Stimulated activated naive CD8-positive, alpha-beta T cell treated with anti-CD3 and anti-CD28 coated beads, Interleukin-15, amount 100 ng/mL, for 72 hours (primary cell): ENCODE measurements around the gene SLC5A11.
"Not testable (repeated sequence)": the region's sequence is repeated elsewhere in the genome, so short reads cannot be mapped to it uniquely, and the experiment has no call there.

Experiments used
- ATAC-seq: fragments of 150-1000 bp; cut with Tn5 transposase; 2 replicates; pipeline ENCODE4 v1.10.0; 2021; ENCODE audit warnings: mild to moderate bottlenecking, moderate library complexity
- DNase-seq, 2 donors: peaks; one replicate each; pipeline ENCODE4 v3.0.0; 2021 to 2022
- H3K27ac Mint-ChIP-seq, 2 donors: one replicate each; pipeline ENCODE4 v1.8.0; 2022; ENCODE audit warnings: mild to moderate bottlenecking in 2 of 2, mixed read lengths in 2 of 2, moderate library complexity in 2 of 2
- H3K27me3 Mint-ChIP-seq: one replicate; pipeline ENCODE4 v1.8.0; 2022; ENCODE audit warnings: mixed read lengths
- H3K4me1 Mint-ChIP-seq: one replicate; pipeline ENCODE4 v1.8.0; 2022; ENCODE audit warnings: mild to moderate bottlenecking, mixed read lengths
- H3K4me3 Mint-ChIP-seq, 2 donors: one replicate each; pipeline ENCODE4 v1.8.0; 2022; ENCODE audit warnings: mild to moderate bottlenecking in 2 of 2, mixed read lengths in 2 of 2, moderate library complexity in 1 of 2
- H3K9me3 Mint-ChIP-seq, 2 donors: one replicate each; pipeline ENCODE4 v1.8.0; 2022; ENCODE audit warnings: mixed read lengths in 2 of 2

SLC5A11 gene

DNA sequence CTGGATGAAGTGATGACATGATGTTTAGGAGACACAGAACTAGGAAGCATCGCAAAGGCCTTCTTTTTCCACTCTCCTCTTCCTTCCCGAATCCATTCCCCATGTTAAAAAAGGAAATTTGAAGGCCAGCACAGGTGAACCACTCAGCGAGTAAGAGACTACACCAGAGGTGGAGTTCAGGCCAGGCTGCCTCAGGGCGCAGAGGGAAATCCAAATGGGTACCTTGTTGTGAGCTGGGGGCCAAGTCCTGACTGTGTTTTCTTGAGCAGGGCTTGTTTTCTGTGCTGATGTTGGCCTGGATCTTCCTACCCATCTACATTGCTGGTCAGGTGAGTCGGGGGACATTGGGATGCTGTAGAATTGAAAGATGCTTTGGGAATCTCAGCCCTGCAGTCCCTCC is 26.1 kb downstream of the SLC5A11 start:
- H3K27me3 Mint-ChIP-seq: no peaks in the 10 kb centered on the region
- no peak overlapping the region for H3K27ac Mint-ChIP-seq
- H3K9me3 Mint-ChIP-seq: no peaks in the 10 kb centered on the region
- no peak for ATAC-seq
- no peaks in the 10 kb centered on the region for H3K4me1 Mint-ChIP-seq
- DNase-seq: no peak
- H3K4me3 Mint-ChIP-seq: no peak overlapping the region

DNA sequence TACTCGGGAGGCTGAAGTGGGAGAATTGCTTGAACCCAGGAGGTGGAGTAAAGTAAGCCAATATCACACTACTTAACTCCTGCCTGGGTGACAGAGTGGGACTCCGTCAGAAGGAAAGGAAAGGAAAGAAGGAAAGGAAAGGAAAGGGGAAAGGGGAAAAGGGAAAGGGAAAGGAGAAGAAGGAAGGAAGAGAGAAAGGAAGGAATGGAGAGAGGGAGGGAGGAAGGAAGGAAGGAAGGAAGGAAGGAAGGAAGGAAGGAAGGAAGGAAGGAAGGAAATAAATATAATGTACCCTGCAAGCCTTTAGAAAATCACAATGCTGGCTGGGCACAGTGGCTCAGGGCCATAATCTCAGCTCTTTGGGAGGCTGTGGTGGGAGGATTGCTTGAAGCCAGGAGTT is 27.3 kb downstream of the SLC5A11 start:
- no peaks in the 10 kb centered on the region for H3K9me3 Mint-ChIP-seq
- no peaks in the 10 kb centered on the region for H3K27me3 Mint-ChIP-seq
- DNase-seq: no peak
- H3K27ac Mint-ChIP-seq: peak overlapping the region in 1 of 2 donors; percentile 72
- H3K4me3 Mint-ChIP-seq: no peak overlapping the region
- H3K4me1 Mint-ChIP-seq: no peaks in the 10 kb centered on the region
- no peak for ATAC-seq

DNA sequence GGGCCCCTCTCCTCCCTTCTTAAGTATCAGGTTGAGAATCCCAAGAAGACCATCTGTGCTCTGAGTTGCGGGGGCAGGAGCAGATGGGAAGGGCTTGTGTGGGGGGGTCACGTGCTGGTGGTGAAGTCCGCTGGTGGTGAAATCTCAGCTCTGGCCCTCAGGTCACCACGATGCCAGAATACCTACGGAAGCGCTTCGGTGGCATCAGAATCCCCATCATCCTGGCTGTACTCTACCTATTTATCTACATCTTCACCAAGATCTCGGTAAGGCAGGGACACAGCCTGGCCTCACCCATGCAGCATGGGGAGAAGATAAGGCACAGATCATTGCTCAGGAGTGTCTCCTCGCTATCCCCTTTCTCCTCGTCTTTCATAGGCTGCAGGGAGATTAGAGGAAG is 29.7 kb downstream of the SLC5A11 start:
- no peaks in the 10 kb centered on the region for H3K27me3 Mint-ChIP-seq
- H3K9me3 Mint-ChIP-seq: peaks cover 0 to 5% of the 10 kb centered on the region in 2 donors
- H3K27ac Mint-ChIP-seq: no peak overlapping the region
- H3K4me3 Mint-ChIP-seq: no peak overlapping the region
- ATAC-seq: no peak
- no peak for DNase-seq
- H3K4me1 Mint-ChIP-seq: no peaks in the 10 kb centered on the region

DNA sequence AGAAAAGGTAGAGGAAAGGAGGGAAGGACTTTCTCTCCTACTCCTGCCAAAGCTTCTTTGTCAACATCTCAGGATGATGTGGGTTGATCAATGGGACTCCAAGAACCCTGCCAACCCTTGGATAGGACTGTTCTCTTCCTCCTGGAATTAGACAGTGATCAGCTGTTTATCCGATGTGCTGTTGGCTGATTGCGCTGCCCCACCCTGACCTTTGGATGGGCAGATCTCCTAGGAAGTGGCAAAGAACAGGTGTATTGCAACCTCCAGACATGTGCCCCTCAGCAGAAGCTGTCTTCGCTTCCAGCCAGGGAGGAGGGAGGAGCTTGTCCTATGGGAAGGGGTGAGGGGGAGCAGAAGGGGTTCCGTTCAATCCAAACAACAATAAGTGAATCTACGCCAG is 30.5 kb downstream of the SLC5A11 start:
- Mint-ChIP-seq H3K4me3 (no peak overlapping the region), H3K27me3 (no peaks in the 10 kb centered on the region), H3K4me1 (no peaks in the 10 kb centered on the region), H3K27ac (no peak overlapping the region), H3K9me3 (peaks cover 0 to 5% of the 10 kb centered on the region in 2 donors)
- DNase-seq: no peak
- ATAC-seq: no peak

DNA sequence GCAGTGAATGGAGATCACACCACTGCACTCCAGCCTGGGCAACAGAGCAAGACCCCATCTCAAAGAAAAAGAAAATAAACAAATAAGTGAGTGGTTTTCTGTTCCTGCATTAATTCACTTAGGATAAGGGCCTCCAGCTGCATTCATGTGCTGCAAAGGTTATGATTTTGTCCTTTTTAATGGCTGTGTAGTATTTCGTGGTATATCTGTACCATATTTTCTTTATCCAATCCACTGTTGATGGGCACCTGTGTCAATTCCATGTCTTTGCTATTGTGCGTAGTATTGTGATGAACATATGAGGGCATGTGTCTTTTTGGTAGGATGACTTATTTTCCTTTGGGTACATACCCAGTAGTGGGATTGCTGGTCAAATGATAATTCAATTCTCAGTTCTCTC is 33.9 kb downstream of the SLC5A11 start:
- Mint-ChIP-seq H3K4me3 (no peak overlapping the region), H3K4me1 (no peaks in the 10 kb centered on the region), H3K9me3 (peaks cover 0 to 5% of the 10 kb centered on the region in 2 donors), H3K27me3 (no peaks in the 10 kb centered on the region), H3K27ac (no peak overlapping the region)
- ATAC-seq (no peak), DNase-seq (no peak)

DNA sequence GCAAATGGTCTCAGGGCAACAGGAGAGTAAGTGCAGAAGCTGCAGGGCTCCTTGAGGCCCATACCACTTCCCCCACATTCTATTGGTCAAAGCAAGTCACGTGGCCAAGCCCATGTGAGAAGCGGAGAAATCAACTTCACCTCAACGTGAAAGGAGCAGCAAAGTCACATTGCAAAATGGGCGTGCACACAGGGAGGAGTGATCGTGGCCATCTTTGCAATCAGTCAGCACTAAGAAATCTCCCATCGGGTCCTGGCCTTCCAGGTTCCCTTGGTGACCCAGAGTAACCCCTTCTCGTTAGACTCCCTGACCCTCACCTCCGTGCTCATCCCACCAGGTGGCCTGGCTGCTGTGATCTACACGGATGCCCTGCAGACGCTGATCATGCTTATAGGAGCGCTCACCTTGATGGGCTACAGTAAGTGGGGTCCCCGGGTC is 38.0 kb downstream of the SLC5A11 start:
- DNase-seq (no peak), ATAC-seq (no peak)
- no peak overlapping the region for H3K4me3 Mint-ChIP-seq
- no peaks in the 10 kb centered on the region for H3K4me1 Mint-ChIP-seq
- peaks cover 9% of the 10 kb centered on the region for H3K27me3 Mint-ChIP-seq
- H3K9me3 Mint-ChIP-seq: peaks cover 0 to 5% of the 10 kb centered on the region in 2 donors
- H3K27ac Mint-ChIP-seq: no peak overlapping the region

DNA sequence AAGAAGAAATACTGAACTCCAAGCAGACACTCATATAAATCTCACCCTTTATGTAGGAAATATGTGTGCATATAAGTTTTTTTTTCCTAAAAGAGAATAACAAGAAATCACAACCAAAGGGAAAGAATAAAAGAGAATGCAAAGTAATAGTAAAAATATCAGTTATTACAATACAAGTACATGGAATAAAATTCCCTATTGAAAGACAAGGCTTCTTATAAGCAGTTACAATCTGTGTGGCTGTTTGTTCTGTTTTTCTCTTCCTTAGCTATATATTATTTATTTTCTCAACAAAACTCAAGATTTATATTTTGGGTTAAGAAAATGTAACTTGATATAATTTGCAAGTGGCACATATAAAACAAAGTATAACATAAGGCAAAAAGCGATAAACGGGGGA is 41.7 kb downstream of the SLC5A11 start:
- H3K27me3 Mint-ChIP-seq: peaks cover 33% of the 10 kb centered on the region

DNA sequence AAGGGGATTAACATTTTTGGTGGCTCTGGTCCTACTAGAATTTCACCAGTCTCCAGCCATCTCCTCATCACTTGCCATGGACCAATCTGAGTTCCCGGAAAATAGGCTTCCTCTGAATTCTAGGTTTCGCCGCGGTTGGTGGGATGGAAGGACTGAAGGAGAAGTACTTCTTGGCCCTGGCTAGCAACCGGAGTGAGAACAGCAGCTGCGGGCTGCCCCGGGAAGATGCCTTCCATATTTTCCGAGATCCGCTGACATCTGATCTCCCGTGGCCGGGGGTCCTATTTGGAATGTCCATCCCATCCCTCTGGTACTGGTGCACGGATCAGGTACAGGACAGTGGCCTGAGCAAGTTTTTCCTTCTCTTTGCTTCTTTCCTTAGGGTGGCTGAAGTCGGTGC is 45.0 kb downstream of the SLC5A11 start:
- no peaks in the 10 kb centered on the region for H3K9me3 Mint-ChIP-seq
- no peak overlapping the region for H3K4me3 Mint-ChIP-seq
- no peak overlapping the region for H3K27ac Mint-ChIP-seq
- H3K27me3 Mint-ChIP-seq: peaks cover 38% of the 10 kb centered on the region
- H3K4me1 Mint-ChIP-seq: no peaks in the 10 kb centered on the region
- no peak for DNase-seq
- ATAC-seq: no peak

More for the DNA sequence above, 41.7 kb downstream of the SLC5A11 start:
- no peak for DNase-seq
- no peak overlapping the region for H3K27ac Mint-ChIP-seq
- no peak for ATAC-seq
- H3K4me3 Mint-ChIP-seq: no peak overlapping the region
- no peaks in the 10 kb centered on the region for H3K4me1 Mint-ChIP-seq
- no peaks in the 10 kb centered on the region for H3K9me3 Mint-ChIP-seq

DNA sequence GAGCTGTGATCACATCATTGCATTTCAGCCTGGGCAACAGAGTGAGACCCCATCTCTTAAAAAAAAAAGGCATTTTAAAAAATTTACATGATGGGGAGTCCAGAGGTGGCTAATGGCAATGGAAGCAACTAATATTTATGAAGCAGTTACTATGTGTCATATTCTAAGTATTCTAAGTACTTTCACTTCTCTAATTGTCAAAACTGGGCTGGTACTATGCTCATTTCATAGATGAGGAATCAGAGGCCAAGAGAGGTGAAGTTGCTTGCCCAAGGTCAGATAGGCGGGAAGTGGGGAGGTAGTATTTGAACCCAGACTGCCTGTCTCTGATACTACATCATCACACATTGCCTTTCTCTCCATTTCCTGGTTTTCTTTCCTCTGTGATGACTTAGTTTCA is 50.7 kb downstream of the SLC5A11 start:
- H3K9me3 Mint-ChIP-seq: no peaks in the 10 kb centered on the region
- H3K4me3 Mint-ChIP-seq: no peak overlapping the region
- H3K27me3 Mint-ChIP-seq: peaks cover 13% of the 10 kb centered on the region
- no peak for ATAC-seq
- no peaks in the 10 kb centered on the region for H3K4me1 Mint-ChIP-seq
- H3K27ac Mint-ChIP-seq: no peak overlapping the region
- no peak for DNase-seq

DNA sequence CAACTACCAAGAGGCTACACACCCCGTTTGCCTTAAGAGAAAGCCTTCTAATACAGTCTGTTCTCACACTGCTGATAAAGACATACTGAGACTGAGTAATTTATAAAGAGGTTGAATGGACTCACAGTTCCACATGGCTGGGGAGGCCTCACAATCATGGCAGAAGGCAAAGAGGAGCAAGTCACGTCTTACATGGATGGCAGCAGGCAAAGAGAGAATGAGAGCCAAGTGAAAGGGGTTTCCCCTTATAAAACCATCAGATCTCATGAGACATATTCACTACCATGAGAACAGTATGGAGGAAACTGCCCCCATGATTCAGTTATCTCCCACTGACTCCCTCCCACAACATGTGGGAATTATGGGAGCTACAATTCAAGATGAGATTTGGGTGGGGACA is 51.8 kb downstream of the SLC5A11 start:
- H3K27me3 Mint-ChIP-seq, ATAC-seq, H3K9me3 Mint-ChIP-seq, H3K27ac Mint-ChIP-seq, DNase-seq, H3K4me1 Mint-ChIP-seq, H3K4me3 Mint-ChIP-seq: not testable (repeated sequence)

DNA sequence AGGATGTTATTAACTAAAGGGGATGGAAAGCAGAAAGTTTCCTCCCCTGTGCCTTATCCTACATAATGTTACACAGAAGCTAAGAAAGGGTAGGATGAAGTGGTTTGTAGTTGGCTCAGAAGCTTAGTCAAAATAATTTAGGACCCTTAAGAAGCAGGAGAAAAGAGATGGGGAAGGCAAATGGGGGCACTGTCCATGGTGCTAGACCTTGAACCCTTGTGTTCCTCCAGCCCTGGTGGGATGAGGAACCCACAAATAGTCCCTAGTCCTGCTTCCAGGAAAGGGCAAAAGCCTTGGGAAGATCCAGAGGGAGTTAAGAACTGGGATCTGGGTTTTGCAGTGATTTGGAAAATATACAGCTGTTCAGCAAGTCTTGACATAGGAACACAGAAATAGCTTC is 54.5 kb downstream of the SLC5A11 start:
- H3K27ac Mint-ChIP-seq: no peak overlapping the region

DNA sequence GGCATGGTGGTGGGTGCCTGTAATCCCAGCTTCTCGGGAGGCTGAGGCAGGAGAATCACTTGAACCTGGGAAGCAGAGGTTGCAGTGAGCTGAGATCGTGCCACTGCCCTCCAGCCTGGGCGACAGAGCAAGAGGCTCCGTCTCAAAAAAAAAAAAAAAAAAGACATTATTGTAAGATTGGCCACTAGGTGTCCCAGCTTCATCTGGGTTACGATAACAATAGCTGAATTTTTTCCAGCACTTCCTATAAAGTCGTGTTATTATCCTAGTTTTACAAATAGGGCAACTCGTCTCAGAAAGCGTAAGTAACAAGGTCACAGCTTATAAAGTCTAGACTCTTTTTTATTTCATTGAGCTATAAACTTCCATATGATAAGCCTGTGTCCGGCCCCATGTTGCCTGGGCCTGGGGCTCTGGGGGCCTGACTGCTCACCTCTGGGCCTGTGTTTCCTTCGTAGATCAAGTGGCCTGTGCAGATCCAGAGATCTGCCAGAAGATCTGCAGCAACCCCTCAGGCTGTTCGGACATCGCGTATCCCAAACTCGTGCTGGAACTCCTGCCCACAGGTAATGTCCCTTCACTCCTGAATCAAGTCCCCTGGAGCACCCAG is 60.5 kb downstream of the SLC5A11 start:
- no peak overlapping the region for H3K27ac Mint-ChIP-seq
- H3K4me1 Mint-ChIP-seq: no peaks in the 10 kb centered on the region
- DNase-seq (no peak), ATAC-seq (no peak)
- peaks cover 11% of the 10 kb centered on the region for H3K27me3 Mint-ChIP-seq
- no peaks in the 10 kb centered on the region for H3K9me3 Mint-ChIP-seq
- no peak overlapping the region for H3K4me3 Mint-ChIP-seq

More for the DNA sequence above, 54.5 kb downstream of the SLC5A11 start:
- DNase-seq (no peak), ATAC-seq (no peak)
- Mint-ChIP-seq H3K27me3 (peaks cover 11% of the 10 kb centered on the region), H3K4me1 (no peaks in the 10 kb centered on the region), H3K4me3 (no peak overlapping the region), H3K9me3 (no peaks in the 10 kb centered on the region)

DNA sequence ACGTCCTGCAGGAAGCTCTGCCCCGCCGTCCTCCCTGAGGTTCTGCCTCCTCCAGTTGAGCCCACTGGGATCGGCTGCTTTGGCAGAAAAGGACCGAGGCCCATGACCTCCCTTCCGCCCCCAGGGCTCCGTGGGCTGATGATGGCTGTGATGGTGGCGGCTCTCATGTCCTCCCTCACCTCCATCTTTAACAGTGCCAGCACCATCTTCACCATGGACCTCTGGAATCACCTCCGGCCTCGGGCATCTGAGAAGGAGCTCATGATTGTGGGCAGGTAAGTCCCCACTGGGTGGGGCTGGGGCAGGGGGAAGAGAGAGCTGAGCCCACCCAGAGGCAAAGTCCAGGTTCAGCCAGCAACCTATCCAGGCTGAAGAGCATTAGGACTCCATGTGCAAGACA is 61.1 kb downstream of the SLC5A11 start:
- H3K27ac Mint-ChIP-seq: no peak overlapping the region
- peaks cover 11% of the 10 kb centered on the region for H3K27me3 Mint-ChIP-seq
- no peak for DNase-seq
- H3K9me3 Mint-ChIP-seq: no peaks in the 10 kb centered on the region
- H3K4me1 Mint-ChIP-seq: no peaks in the 10 kb centered on the region
- ATAC-seq: no peak
- no peak overlapping the region for H3K4me3 Mint-ChIP-seq

DNA sequence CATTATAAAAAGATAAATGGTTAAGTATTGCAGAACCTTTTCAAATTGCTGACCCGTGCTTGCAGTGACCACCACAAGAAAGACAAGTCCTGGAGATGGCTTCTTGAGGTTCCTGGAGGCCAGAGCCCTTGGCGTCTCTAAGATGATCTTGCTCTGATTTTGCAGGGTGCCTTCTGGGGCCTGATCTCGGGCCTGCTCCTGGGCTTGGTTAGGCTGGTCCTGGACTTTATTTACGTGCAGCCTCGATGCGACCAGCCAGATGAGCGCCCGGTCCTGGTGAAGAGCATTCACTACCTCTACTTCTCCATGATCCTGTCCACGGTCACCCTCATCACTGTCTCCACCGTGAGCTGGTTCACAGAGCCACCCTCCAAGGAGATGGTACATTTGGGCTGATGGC is 63.0 kb downstream of the SLC5A11 start:
- Mint-ChIP-seq H3K9me3 (no peaks in the 10 kb centered on the region), H3K4me3 (no peak overlapping the region), H3K27ac (no peak overlapping the region), H3K27me3 (peaks cover 9% of the 10 kb centered on the region), H3K4me1 (no peaks in the 10 kb centered on the region)
- no peak for DNase-seq
- no peak for ATAC-seq

DNA sequence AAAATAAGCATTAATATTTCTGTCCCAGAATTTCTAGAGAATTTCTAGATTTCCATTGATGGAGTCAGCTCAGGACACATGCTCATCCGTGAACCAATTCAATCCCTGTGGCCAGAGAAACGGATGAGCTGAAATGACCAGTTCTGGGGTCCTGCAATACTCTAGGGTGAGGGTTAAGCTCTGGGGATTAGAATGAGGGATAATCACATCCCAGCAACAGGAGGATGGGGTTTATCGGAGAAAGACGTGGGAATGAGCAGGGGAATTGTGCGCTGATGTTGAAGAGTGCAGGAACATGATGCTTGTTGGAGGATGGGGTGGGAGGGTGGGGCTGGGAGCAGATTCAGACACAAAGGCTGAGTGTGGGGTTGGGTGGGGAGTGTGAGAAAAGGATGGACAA is 64.1 kb downstream of the SLC5A11 start:
- Mint-ChIP-seq H3K4me3 (no peak overlapping the region), H3K9me3 (no peaks in the 10 kb centered on the region), H3K27me3 (no peaks in the 10 kb centered on the region), H3K27ac (no peak overlapping the region), H3K4me1 (no peaks in the 10 kb centered on the region)
- no peak for DNase-seq
- ATAC-seq: no peak

DNA sequence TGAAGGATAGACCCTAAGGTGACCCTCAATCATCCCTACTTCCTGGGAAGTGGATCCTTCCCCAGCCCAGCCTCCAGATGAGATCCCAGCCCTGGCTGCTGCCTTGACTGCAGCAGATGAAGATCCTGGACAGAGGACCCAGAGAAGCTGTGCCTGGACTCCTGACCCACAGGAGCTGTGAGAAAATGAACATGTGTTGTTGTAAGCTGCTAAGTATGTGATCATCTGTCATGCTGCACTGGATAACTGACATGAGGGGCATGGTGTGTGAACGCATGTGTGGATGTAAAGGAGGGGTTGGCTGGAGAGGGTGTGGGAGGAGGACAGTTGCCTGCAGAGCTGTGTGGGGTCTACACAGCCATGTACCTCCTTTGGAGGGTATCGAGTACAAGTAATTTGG is 69.3 kb downstream of the SLC5A11 start:
- no peak overlapping the region for H3K4me3 Mint-ChIP-seq
- H3K27ac Mint-ChIP-seq: no peak overlapping the region
- no peak for ATAC-seq
- H3K27me3 Mint-ChIP-seq: no peaks in the 10 kb centered on the region
- no peaks in the 10 kb centered on the region for H3K4me1 Mint-ChIP-seq
- H3K9me3 Mint-ChIP-seq: no peaks in the 10 kb centered on the region
- DNase-seq: no peak

DNA sequence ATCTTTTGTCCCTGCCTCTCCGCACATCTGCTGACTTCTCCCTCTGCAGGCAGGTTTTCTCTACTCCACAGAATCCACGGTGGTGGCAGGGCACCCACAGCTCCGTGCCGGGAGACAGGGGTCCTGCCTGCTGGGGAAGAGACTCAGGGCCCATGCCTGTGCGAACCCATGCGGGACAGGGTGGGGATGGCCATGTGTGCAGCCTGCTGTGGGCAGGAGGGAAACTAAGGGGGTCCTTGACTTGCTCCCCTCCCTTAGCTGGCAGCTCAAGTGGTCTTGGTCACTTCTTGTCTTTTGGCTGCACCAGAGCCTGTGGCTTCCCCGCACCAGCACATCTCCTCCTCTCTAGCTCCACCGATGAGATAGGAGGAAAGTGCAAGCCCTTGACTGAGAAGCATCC is 69.8 kb downstream of the SLC5A11 start:
- Mint-ChIP-seq H3K27ac (no peak overlapping the region), H3K4me1 (no peaks in the 10 kb centered on the region), H3K27me3 (no peaks in the 10 kb centered on the region), H3K9me3 (no peaks in the 10 kb centered on the region), H3K4me3 (no peak overlapping the region)
- DNase-seq (no peak), ATAC-seq (no peak)
